MM.1S (cell line): Measurements from ENCODE around the gene ANXA7.

ENCODE experiments used
- EZH2phosphoT487 ChIP-seq: fragments of 300-600 bp; sonication (generic); IDR thresholded peaks from 2 replicates; pipeline ENCODE4 v1.6.1; 2018; ENCODE audit warnings: antibody characterized with exemption, low read length
- TF ChIP-seq, protein P1 (sequence below): fragments of 300-600 bp; sonication (generic); IDR thresholded peaks from 2 replicates; pipeline ENCODE4 v1.5.1; 2016; ENCODE audit warnings: antibody characterized with exemption, low read length, mixed read lengths

DNA sequence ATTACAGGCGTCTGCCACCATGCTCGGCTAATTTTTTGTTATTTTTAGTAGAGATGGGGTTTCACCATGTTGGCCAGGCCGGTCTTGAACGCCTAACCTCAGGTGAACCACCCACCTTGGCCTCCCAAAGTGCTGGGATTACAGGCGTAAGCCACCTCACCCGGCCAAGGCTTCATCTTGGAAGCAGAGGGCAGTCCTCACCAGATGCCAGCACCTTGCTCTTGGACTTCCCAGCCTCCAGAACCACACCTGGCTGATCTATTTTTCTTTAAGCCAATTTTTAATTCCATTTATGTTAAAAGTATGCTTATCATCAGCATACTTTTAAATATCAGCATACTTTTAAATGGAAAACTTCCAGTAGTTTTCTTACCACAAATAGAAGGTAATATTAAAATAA is 12.2 kb downstream of the ANXA7 start:
- TF ChIP-seq, protein P1, sequence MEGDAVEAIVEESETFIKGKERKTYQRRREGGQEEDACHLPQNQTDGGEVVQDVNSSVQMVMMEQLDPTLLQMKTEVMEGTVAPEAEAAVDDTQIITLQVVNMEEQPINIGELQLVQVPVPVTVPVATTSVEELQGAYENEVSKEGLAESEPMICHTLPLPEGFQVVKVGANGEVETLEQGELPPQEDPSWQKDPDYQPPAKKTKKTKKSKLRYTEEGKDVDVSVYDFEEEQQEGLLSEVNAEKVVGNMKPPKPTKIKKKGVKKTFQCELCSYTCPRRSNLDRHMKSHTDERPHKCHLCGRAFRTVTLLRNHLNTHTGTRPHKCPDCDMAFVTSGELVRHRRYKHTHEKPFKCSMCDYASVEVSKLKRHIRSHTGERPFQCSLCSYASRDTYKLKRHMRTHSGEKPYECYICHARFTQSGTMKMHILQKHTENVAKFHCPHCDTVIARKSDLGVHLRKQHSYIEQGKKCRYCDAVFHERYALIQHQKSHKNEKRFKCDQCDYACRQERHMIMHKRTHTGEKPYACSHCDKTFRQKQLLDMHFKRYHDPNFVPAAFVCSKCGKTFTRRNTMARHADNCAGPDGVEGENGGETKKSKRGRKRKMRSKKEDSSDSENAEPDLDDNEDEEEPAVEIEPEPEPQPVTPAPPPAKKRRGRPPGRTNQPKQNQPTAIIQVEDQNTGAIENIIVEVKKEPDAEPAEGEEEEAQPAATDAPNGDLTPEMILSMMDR = no peak
- TF ChIP-seq EZH2phosphoT487 = no peak
